ENCODE data around the gene ARHGAP35. TPM values are rescaled to one million over a fixed set of nuclear protein-coding genes. Genes with fewer than 3 reads are reported as not detected.
"Not testable (repeated sequence)": the region's sequence is repeated elsewhere in the genome, so short reads cannot be mapped to it uniquely, and the experiment has no call there.

ARHGAP35 gene
- total and polyA plus RNA-seq, 9 donors: 20.9 to 74.8 (median 51.2) TPM

GRCh38 chr19:46866407-46867136 is 5.8 kb downstream of the ARHGAP35 start:
- Histone ChIP-seq H3K27me3 (no peaks in the 10 kb centered on the region), H3K9me3 (no peaks in the 10 kb centered on the region), H3K4me3 (no peak overlapping the region), H3K4me1 (ENCODE audit: insufficient read depth) (peaks cover 21% of the 10 kb centered on the region), H3K36me3 (no peaks in the 10 kb centered on the region), H3K27ac (no peak overlapping the region)
- no peak for DNase-seq
- WGBS, 3 donors: 38 to 42% (median 41%) methylated on average over 3 of the region's 3 CpGs
- intact Hi-C loops (cut with DNase I): no loop called here
- TF ChIP-seq POLR2A (IDR thresholded peaks at IDR 0.05) (no peak), EP300 (IDR thresholded peaks at IDR 0.05) (no peak), CTCF (IDR thresholded peaks at IDR 0.05) (no peak)

- Histone ChIP-seq H3K9me3 (no peaks in the 10 kb centered on the region), H3K27me3 (no peaks in the 10 kb centered on the region), H3K27ac (no peak overlapping the region), H3K36me3 (no peaks in the 10 kb centered on the region), H3K4me3 (no peak overlapping the region), H3K4me1 (ENCODE audit: insufficient read depth) (peaks cover 21% of the 10 kb centered on the region)
- intact Hi-C loops (cut with DNase I): no loop called here
- 57 to 61% (median 60%) methylated on average over 3 of the region's 3 CpGs for WGBS, 3 donors
- no peak for DNase-seq
- TF ChIP-seq EP300 (IDR thresholded peaks at IDR 0.05): no peak
- TF ChIP-seq POLR2A (IDR thresholded peaks at IDR 0.05): no peak
- TF ChIP-seq CTCF (IDR thresholded peaks at IDR 0.05): no peak
Observed at GRCh38 chr19:46867170-46867569, 6.4 kb downstream of the ARHGAP35 start.

- Histone ChIP-seq H3K36me3 (no peaks in the 10 kb centered on the region), H3K27ac (no peak overlapping the region), H3K4me1 (ENCODE audit: insufficient read depth) (peaks cover 19% of the 10 kb centered on the region), H3K4me3 (no peak overlapping the region), H3K9me3 (no peaks in the 10 kb centered on the region), H3K27me3 (no peaks in the 10 kb centered on the region)
- DNase-seq: no peak
- no peak for TF ChIP-seq POLR2A (IDR thresholded peaks at IDR 0.05)
- TF ChIP-seq CTCF (IDR thresholded peaks at IDR 0.05): no peak
- no peak for TF ChIP-seq EP300 (IDR thresholded peaks at IDR 0.05)
- intact Hi-C loops (cut with DNase I): no loop called here
- 88 to 95% (median 91%) methylated on average over 4 of the region's 4 CpGs for WGBS, 3 donors
Observed at GRCh38 chr19:46868025-46868802, 7.4 kb downstream of the ARHGAP35 start.

- H3K27ac ChIP-seq; H3K4me1 ChIP-seq (ENCODE audit: insufficient read depth); DNase-seq; H3K9me3 ChIP-seq; H3K4me3 ChIP-seq; H3K27me3 ChIP-seq; H3K36me3 ChIP-seq: not testable (repeated sequence)
- WGBS, 3 donors: 82 to 86% (median 85%) methylated on average over 5 of the region's 5 CpGs
- intact Hi-C loops (cut with DNase I): loop anchor here in 1 of 4 donors (10.0 kb wide), 1 partner anchor 54 kb away; no protein-coding TSS in a partner anchor
Observed at GRCh38 chr19:46871173-46871572, 10.4 kb downstream of the ARHGAP35 start.

GRCh38 chr19:46872967-46873366 is 12.2 kb downstream of the ARHGAP35 start:
- Histone ChIP-seq H3K4me1 (ENCODE audit: insufficient read depth) (peaks cover 8% of the 10 kb centered on the region), H3K27ac (no peak overlapping the region), H3K4me3 (no peak overlapping the region), H3K9me3 (no peaks in the 10 kb centered on the region), H3K36me3 (no peaks in the 10 kb centered on the region), H3K27me3 (no peaks in the 10 kb centered on the region)
- no peak for DNase-seq
- no peak for TF ChIP-seq CTCF (IDR thresholded peaks at IDR 0.05)
- intact Hi-C loops (cut with DNase I): loop anchor here in 1 of 4 donors (10.0 kb wide), 1 partner anchor 52 kb away; no protein-coding TSS in a partner anchor
- WGBS, 3 donors: 78 to 94% (median 82%) methylated on average over 4 of the region's 4 CpGs

All from ovary (tissue), 9 donors.